LNCAP (cell line): Measurements from ENCODE around the gene PRDX3.

ENCODE experiments used
- CTCF ChIP-seq: fragments of 450-650 bp; IDR thresholded peaks from 2 replicates; pipeline ENCODE4 v1.5.1; 2017; ENCODE audit warnings: mild to moderate bottlenecking

PRDX3 gene

GRCh38 chr10:119138346-119139306, 40.0 kb downstream of the PRDX3 start:
- no peak for TF ChIP-seq CTCF

GRCh38 chr10:119136084-119136483, 42.5 kb downstream of the PRDX3 start:
- TF ChIP-seq CTCF, result no peak

GRCh38 chr10:119135513-119135881, 43.1 kb downstream of the PRDX3 start:
- no peak for TF ChIP-seq CTCF

GRCh38 chr10:119133949-119134348, 44.7 kb downstream of the PRDX3 start:
- TF ChIP-seq CTCF, result no peak

- TF ChIP-seq CTCF, result no peak
Measured at GRCh38 chr10:119132521-119133345, 45.9 kb downstream of the PRDX3 start.

GRCh38 chr10:119131512-119132240, 46.9 kb downstream of the PRDX3 start:
- no peak for TF ChIP-seq CTCF

GRCh38 chr10:119129721-119130120, 48.9 kb downstream of the PRDX3 start:
- no peak for TF ChIP-seq CTCF
